COR-L47 (cell line): ENCODE results near the gene STAT3.
"Not testable (repeated sequence)": the region's sequence is repeated elsewhere in the genome, so short reads cannot be mapped to it uniquely, and the experiment has no call there.

ENCODE experiments used
- DNase-seq: peaks from one replicate; lab custom pipeline; 2025; lab: John Stamatoyannopoulos, UW

The STAT3 gene

GRCh38 chr17:42276359-42276608 lies 112.0 kb downstream of the STAT3 start, which contains the start of gene STAT5B:
Gene STAT5B (minus strand): TSS chr17:42276391. CDS start chr17:42232127, 44,264 bp downstream.
- DNase-seq = peak; percentile 61

DNA sequence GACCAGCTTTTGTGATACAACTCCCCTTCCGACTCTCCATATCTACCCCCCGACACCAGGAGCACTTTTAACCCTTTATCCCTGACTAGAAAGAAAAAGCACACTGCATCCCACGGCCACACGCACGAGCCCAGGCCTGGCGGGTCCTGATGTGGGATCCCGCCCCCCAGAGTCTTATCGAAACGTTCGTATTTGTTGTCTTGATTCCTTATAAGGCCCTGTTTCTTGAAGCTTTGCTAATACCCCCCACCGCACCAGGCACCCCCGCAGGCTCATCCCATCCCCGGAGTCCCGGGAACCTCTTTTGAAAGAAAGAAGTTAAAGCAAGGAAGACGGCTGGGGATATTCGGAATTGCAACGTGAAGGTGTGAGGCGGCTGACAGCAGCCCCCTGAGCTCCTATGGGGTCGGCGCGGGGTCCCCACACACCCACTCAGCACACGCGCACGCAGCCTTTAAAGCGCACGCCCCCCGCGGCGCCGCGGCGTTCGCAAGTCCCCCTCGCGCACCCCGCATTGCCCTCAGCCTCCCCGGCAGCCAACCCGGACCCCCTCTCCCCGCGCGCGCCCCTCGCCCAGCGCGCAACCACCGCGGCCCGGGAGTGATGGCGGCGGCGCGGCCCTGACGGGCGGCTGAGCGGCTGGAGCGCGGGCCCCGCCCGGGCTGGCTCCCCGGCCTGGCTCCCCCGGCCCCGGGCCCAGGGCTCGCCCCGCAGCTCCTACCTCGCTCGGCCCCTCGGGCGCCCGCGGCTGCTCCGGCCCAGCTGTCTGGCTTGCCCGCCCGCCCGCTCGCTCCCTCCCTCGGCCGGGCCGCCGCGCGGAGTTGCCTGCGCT lies 112.5 kb downstream of the STAT3 start:
- no peak for DNase-seq

GRCh38 chr17:42274812-42275526 lies 113.3 kb downstream of the STAT3 start:
- no peak for DNase-seq

DNA sequence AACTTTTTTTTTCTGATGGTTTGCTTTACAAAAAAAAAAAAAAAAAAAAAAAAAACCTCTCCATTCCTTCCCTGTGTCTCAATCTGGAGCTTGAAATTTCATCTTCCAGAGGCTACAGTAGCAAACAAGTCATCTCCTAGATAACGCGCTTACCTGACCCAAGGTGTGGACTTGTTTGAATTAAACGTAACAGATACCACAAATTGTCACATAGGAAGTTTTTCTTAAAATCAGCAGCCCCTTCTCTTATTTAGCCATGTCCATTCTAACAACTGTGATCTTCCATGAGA lies 114.0 kb downstream of the STAT3 start:
- no peak for DNase-seq

- no peak for DNase-seq
Measured at GRCh38 chr17:42273474-42274252, 114.6 kb downstream of the STAT3 start.

DNA sequence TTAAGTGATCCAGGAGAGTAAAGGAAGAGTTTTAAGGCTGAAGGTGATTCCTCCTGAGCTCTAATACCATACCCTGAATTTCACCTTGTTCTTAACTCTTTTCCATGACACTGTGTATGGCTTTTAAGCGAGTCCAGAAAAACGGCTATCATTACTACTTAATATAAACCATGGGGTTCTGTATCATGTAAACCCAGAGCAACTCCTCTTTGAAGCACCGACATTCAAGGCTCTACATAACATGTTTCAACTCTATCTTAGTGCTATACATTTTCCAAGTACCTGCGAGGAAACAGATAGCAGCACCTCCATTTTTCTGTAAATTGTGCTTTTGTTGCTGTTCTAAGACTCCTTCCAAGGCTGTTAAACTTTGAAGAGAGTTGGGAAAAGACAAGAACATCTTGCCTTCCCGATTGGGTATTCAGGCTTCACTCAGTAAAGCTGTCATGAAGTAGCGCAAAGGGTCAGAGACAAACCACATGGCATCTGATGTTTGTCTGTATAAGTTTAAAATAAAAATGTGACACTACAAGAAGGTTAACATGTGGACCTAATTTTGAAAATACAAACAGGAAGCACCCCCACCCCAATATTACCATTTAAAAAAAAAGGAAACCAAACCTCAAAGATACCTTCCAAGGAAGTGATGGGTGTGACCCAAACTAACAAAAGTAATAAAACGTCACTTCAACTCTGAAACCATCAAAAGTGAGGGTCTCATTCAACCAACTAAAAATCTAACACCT lies 115.9 kb downstream of the STAT3 start:
- DNase-seq = no peak

- DNase-seq = no peak
Measured at GRCh38 chr17:42271779-42272035, 116.5 kb downstream of the STAT3 start.

DNA sequence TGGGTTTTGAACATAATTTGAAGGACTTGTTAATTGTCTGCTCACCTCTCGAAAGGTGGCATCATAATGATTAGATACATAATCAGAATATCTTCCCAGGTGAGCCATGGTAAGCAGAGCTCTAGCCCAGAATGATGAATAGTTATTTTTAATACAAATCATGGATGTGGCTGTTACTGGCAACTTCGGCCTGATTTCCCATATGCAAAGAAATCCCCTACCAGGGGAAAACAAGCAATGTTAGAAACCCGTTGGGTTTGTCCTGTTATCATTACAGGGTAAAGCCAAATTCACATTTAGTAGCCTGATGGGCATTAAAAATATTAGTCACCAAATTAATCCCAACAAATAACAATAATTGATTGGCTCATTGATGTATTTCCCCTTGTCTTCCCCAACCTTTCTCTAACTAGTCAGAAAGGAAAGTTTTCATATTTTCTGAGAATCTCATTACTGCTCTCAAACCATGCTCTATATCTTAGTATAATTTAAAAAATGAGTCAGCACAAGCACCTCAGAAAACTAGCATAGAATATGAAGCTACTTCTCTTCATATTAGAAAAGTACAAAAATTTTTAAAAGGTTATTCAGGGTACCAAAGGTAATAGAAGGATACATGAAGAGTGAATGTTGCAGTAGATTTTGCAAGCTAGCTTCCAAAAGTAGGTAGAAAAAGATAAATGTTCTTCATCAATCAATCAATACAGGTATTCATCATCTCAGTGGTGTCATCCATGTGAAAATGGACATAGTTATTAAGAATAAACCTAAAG lies 117.0 kb downstream of the STAT3 start:
- no peak for DNase-seq

DNA sequence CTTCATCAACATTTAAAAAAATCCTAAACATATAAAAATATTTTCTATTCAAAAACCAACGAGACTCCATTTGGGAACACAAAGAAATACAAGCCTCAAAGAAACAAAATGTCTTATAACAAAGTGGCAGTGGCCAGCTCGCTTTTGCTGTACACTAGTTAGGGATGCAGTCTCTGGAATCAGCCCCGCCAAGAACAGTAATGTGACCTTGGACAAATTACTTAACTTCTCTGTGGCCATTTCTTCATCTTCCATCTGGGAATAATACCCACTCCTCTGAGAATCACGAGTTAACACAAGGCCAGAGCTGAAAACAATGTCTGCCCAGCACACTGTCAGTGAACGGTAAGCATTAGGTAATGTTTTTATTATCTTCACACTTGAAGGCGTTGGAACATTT lies 117.6 kb downstream of the STAT3 start:
- no peak for DNase-seq

- no peak for DNase-seq
Measured at GRCh38 chr17:42270170-42270535, 118.1 kb downstream of the STAT3 start.

GRCh38 chr17:42268236-42268635 lies 120.0 kb downstream of the STAT3 start:
- no peak for DNase-seq

DNA sequence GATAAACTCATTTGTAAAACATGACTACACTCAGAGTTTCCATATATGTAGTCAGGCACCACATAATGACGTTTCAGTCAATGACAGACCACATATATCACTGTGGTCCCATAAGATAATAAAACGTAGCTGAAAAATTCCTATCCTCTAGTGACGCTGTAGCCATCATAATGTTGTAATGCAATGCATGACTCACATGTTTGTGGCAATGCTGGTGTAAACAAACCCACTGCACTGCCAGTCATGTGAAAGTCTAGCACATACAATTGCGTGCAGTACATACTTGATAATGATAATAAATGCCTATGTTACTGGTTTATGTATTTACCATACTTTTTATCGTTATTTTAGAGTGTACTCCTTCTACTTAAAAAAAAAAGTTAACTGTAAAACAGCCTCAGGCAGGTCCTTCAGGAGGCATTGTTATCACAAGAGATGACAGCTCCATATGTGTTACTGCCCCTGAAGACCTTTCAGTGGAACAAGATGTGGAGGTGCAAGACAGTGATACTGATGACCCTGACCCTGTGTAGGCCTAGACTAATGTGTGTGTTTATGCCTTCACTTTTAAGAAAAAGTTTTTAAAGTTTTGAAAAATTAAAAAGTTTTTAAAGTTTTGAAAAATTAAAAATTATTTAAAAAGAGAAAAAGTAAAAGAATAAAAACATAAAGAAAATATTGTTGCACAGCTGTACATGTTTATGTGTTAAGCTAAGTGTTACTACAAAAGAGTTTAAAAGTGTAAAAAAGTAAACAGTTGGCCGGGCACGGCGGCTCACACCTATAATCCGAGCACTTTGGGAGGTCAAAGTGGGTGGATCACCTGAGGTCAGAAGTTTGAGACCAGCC lies 121.1 kb downstream of the STAT3 start:
- no peak for DNase-seq

DNA sequence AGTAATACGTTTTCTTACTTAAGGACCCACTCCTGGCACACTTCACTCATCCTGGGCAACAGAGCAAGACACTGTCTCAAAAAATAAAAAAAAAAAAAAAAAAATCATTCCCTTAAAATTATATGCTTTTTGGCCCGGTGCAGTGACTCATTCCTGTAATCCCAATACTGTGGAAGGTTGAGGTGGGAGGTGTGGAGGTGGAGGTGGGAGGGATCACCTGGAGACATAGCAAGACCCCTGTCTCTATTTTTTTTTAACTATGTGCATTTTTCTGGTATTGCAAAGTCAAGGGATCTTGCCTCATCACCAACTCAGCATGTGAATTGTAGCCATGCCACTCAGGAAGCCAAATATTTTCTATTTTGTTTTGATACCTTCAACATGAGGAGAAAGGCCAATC lies 121.8 kb downstream of the STAT3 start:
- no peak for DNase-seq

- not testable (repeated sequence) for DNase-seq
Measured at GRCh38 chr17:42264366-42264765, 123.9 kb downstream of the STAT3 start.
